Muscle layer of colon (tissue), 2 donors: ENCODE results near the gene RESF1.
A peak's percentile ranks its signal among the peaks of the same experiment; 100 is the strongest.

ENCODE experiments used
- H3K27ac ChIP-seq: one replicate; pipeline ENCODE4 v1.7.0; 2013; ENCODE audit warnings: low read depth, mild to moderate bottlenecking, low read length, moderate library complexity
- H3K27me3 ChIP-seq, 2 donors: one replicate each; pipeline ENCODE4 v1.7.0; 2013; ENCODE audit warnings: low read length in 2 of 2, mild to moderate bottlenecking in 2 of 2; ENCODE audit not compliant: insufficient read depth in 2 of 2, control insufficient read depth in 1 of 2
- H3K36me3 ChIP-seq: one replicate; pipeline ENCODE4 v1.7.0; 2013; ENCODE audit warnings: mild to moderate bottlenecking, low read length; ENCODE audit not compliant: insufficient read depth
- H3K4me1 ChIP-seq: one replicate; pipeline ENCODE4 v1.7.0; 2013; ENCODE audit warnings: mild to moderate bottlenecking, low read length; ENCODE audit not compliant: insufficient read depth
- H3K4me3 ChIP-seq, 2 donors: one replicate each; pipeline ENCODE4 v1.7.0; 2013; ENCODE audit warnings: low read length in 2 of 2, low read depth in 1 of 2, mild to moderate bottlenecking in 1 of 2, moderate library complexity in 1 of 2
- H3K9ac ChIP-seq: one replicate; pipeline ENCODE4 v1.7.0; 2013; ENCODE audit warnings: low read length
- H3K9me3 ChIP-seq: one replicate; pipeline ENCODE4 v1.7.0; 2013; ENCODE audit warnings: mild to moderate bottlenecking, low read length
- donor health status: abdominal sarcoma.
- donor health status: Adenocarcinoma of cecum.

The RESF1 gene

GRCh38 chr12:31959161-31959700 lies at the start of gene RESF1:
Gene RESF1, plus strand, starts transcription at chr12:31959415. Its CDS starts 21,541 bp downstream, at chr12:31980956.
- H3K4me1 ChIP-seq = peaks cover 17% of the 10 kb centered on the region
- peak within 1 kb of the TSS; percentile 73 to 77 for H3K4me3 ChIP-seq
- H3K36me3 ChIP-seq = no peaks in the 10 kb centered on the region
- H3K9ac ChIP-seq = peak within 1 kb of the TSS; percentile 64
- H3K27me3 ChIP-seq = no peaks in the 10 kb centered on the region
- no peaks in the 10 kb centered on the region for H3K9me3 ChIP-seq
- H3K27ac ChIP-seq = peak within 1 kb of the TSS; percentile 82

DNA sequence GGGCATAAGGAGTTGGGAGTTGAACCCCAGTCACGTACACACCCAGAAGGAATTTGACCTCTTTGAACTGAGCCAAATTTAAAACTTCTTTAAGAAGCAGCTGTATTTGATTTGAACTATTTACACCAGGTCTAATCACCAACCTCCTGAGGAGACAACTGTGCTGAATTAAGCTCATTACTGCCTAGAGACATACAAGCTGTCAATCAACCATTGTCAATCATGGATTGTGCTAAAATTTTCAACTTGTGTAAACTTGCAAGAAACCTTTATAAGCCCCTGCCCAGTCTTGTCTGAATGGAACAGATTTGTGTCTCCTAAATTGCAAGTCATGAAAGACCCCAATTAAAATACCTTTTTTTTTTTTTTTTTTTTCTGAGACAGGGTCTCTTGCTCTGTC lies 44.3 kb upstream of the RESF1 start:
- Histone ChIP-seq H3K4me1 (no peaks in the 10 kb centered on the region), H3K9ac (no peak overlapping the region)

DNA sequence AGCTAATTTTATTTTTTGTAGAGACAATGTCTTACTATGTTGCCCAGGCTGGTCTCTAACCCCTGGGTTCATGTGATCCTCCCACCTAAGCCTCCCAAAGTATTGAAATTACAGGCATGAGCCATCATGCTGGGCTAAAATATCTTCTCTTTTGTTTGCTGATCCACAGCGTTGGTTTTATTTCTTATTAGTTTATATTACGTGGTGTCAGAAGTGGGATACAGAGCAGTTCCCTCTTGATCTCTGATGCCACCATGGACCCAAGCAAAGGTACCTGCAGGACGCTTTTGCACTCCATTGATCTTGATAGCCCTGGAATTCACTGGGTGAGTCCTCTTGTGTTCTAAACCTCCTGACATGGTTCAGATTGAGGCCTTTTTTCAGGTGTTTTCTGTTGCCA lies 43.8 kb upstream of the RESF1 start:
- H3K27ac ChIP-seq = no peak overlapping the region
- no peaks in the 10 kb centered on the region for H3K36me3 ChIP-seq
- H3K4me3 ChIP-seq = no peak overlapping the region
- no peak overlapping the region for H3K9ac ChIP-seq
- no peaks in the 10 kb centered on the region for H3K4me1 ChIP-seq
- H3K9me3 ChIP-seq = no peaks in the 10 kb centered on the region
- H3K27me3 ChIP-seq = no peaks in the 10 kb centered on the region

More for the DNA sequence above, 44.3 kb upstream of the RESF1 start:
- Histone ChIP-seq H3K9me3 (no peaks in the 10 kb centered on the region), H3K36me3 (no peaks in the 10 kb centered on the region), H3K27me3 (no peaks in the 10 kb centered on the region), H3K27ac (no peak overlapping the region), H3K4me3 (no peak overlapping the region)

- H3K9ac ChIP-seq = no peak overlapping the region
- H3K27me3 ChIP-seq = no peaks in the 10 kb centered on the region
- H3K4me1 ChIP-seq = no peaks in the 10 kb centered on the region
- H3K36me3 ChIP-seq = no peaks in the 10 kb centered on the region
- H3K27ac ChIP-seq = no peak overlapping the region
- H3K9me3 ChIP-seq = peaks cover 11% of the 10 kb centered on the region
- peak overlapping the region in 1 of 2 donors; percentile 19 for H3K4me3 ChIP-seq
Measured at GRCh38 chr12:31922341-31923062, 36.7 kb upstream of the RESF1 start.

DNA sequence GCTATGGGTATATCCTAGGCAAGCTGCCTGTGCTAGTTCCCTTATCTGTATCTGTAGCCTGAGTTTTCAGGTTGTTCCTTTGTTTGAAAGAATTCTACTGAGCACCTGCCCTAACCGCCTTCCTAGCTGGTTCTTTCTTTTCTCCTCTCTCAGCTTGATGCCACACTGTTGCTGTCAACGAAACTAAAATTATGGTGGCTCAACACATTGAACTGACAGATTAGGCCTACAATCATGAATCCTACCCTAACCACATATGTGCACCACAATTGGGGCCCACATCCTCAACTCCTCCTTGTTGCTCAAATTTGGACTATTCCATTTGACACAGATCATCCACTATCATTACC lies 36.2 kb upstream of the RESF1 start:
- H3K27me3 ChIP-seq = no peaks in the 10 kb centered on the region
- no peak overlapping the region for H3K9ac ChIP-seq
- H3K4me1 ChIP-seq = no peaks in the 10 kb centered on the region
- H3K9me3 ChIP-seq = peaks cover 11% of the 10 kb centered on the region
- no peak overlapping the region for H3K27ac ChIP-seq
- H3K36me3 ChIP-seq = no peaks in the 10 kb centered on the region
- peak overlapping the region in 1 of 2 donors; percentile 19 for H3K4me3 ChIP-seq

- no peaks in the 10 kb centered on the region for H3K4me1 ChIP-seq
- H3K36me3 ChIP-seq = no peaks in the 10 kb centered on the region
- H3K27ac ChIP-seq = no peak overlapping the region
- H3K4me3 ChIP-seq = no peak overlapping the region
- no peak overlapping the region for H3K9ac ChIP-seq
- no peaks in the 10 kb centered on the region for H3K27me3 ChIP-seq
- no peaks in the 10 kb centered on the region for H3K9me3 ChIP-seq
Measured at GRCh38 chr12:31928246-31929026, 30.8 kb upstream of the RESF1 start.

GRCh38 chr12:31929027-31929526 lies 30.1 kb upstream of the RESF1 start:
- H3K4me1 ChIP-seq = no peaks in the 10 kb centered on the region
- H3K27ac ChIP-seq = no peak overlapping the region

GRCh38 chr12:31931796-31932715 lies 27.2 kb upstream of the RESF1 start:
- Histone ChIP-seq H3K4me3 (no peak overlapping the region), H3K27me3 (no peaks in the 10 kb centered on the region), H3K27ac (no peak overlapping the region), H3K9ac (no peak overlapping the region), H3K4me1 (no peaks in the 10 kb centered on the region), H3K9me3 (no peaks in the 10 kb centered on the region), H3K36me3 (no peaks in the 10 kb centered on the region)

More at GRCh38 chr12:31929027-31929526, 30.1 kb upstream of the RESF1 start:
- H3K4me3 ChIP-seq = no peak overlapping the region
- H3K9me3 ChIP-seq = no peaks in the 10 kb centered on the region
- no peaks in the 10 kb centered on the region for H3K27me3 ChIP-seq
- H3K36me3 ChIP-seq = no peaks in the 10 kb centered on the region
- H3K9ac ChIP-seq = no peak overlapping the region

- no peaks in the 10 kb centered on the region for H3K36me3 ChIP-seq
- no peak overlapping the region for H3K9ac ChIP-seq
- no peak overlapping the region for H3K27ac ChIP-seq
- H3K9me3 ChIP-seq = no peaks in the 10 kb centered on the region
- no peaks in the 10 kb centered on the region for H3K4me1 ChIP-seq
- no peak overlapping the region for H3K4me3 ChIP-seq
- H3K27me3 ChIP-seq = no peaks in the 10 kb centered on the region
Measured at GRCh38 chr12:31944299-31944698, 14.9 kb upstream of the RESF1 start.

GRCh38 chr12:31947971-31948370 lies 11.2 kb upstream of the RESF1 start:
- H3K27ac ChIP-seq = no peak overlapping the region
- no peak overlapping the region for H3K4me3 ChIP-seq
- no peaks in the 10 kb centered on the region for H3K36me3 ChIP-seq
- H3K9ac ChIP-seq = no peak overlapping the region
- H3K4me1 ChIP-seq = no peaks in the 10 kb centered on the region
- H3K27me3 ChIP-seq = no peaks in the 10 kb centered on the region
- H3K9me3 ChIP-seq = no peaks in the 10 kb centered on the region
